Testis (tissue), 2 donors: ENCODE measurements around the gene RDH16.

Source experiments
- CTCF ChIP-seq, 3 experiments: fragments of 450-650 bp in 2 of 3; fragments of 200-600 bp in 1 of 3; sonication (generic) in 1 of 3; IDR thresholded peaks; one replicate each; pipeline ENCODE4 v1.5.1; 2016 to 2019; ENCODE audit warnings: antibody characterized with exemption in 3 of 3, mild to moderate bottlenecking in 2 of 3, moderate library complexity in 1 of 3
- POLR2A ChIP-seq: fragments of 450-650 bp; IDR thresholded peaks from one replicate; pipeline ENCODE4 v1.6.1; 2017; ENCODE audit warnings: antibody characterized with exemption, mild to moderate bottlenecking, moderate library complexity

- TF ChIP-seq CTCF (IDR thresholded peaks at IDR 0.05) (no peak), POLR2A (no peak)
These were observed 36.1 kb downstream of the RDH16 start for GRCh38 chr12:56921346-56921745.
